GM12891 (cell line): ENCODE data around the gene ABCG1.

Experiments used
- PAX5 ChIP-seq: IDR thresholded peaks from 2 replicates; pipeline ENCODE4 v1.6.1; 2011; ENCODE audit warnings: low read length, moderate library complexity, mild to moderate bottlenecking; ENCODE audit not compliant: insufficient read depth, severe bottlenecking
- POLR2A ChIP-seq: IDR thresholded peaks from 2 replicates; pipeline ENCODE4 v1.6.1; 2011; ENCODE audit warnings: low read depth, low read length, control low read depth
- POLR2AphosphoS5 ChIP-seq: IDR thresholded peaks from 2 replicates; pipeline ENCODE4 v1.6.1; 2011; ENCODE audit warnings: low read depth, low read length, control low read depth

GRCh38 chr21:42232176-42232825 lies 13.4 kb downstream of the ABCG1 start:
- TF ChIP-seq POLR2A (no peak), PAX5 (no peak), POLR2AphosphoS5 (no peak)
